Breast epithelium (tissue), 4 donors: ENCODE data around the gene FAM163B. TPM values are rescaled to one million over a fixed set of nuclear protein-coding genes. Genes with fewer than 3 reads are reported as not detected.

Source experiments
- DNase-seq, 2 donors: peaks; one replicate each; pipeline ENCODE4 v3.0.0-alpha.2; 2019; ENCODE audit warnings: low spot score in 2 of 2
- H3K27ac ChIP-seq, 2 donors: fragments of 200-600 bp; sonication (generic) in 1 of 2; one replicate each; pipeline ENCODE4 v1.5.1; 2016 to 2019; ENCODE audit warnings: mild to moderate bottlenecking in 1 of 2
- H3K27me3 ChIP-seq, 2 donors: fragments of 200-600 bp; sonication (generic) in 1 of 2; one replicate each; pipeline versions ENCODE4 v1.5.1 to v1.6.0; 2017 to 2019; ENCODE audit warnings: control low read depth in 1 of 2, mild to moderate bottlenecking in 1 of 2
- H3K36me3 ChIP-seq: fragments of 200-600 bp; one replicate; pipeline ENCODE4 v1.5.1; 2019
- H3K4me1 ChIP-seq, 2 donors: fragments of 200-600 bp; sonication (generic); one replicate each; pipeline ENCODE4 v1.5.1; 2016 to 2019; ENCODE audit warnings: control low read depth in 1 of 2
- H3K4me3 ChIP-seq, 3 donors: fragments of 200-600 bp; sonication (generic); 1 replicate in 2 of 3; 2 replicates in 1 of 3; pipeline ENCODE4 v1.5.1; 2016 to 2019; ENCODE audit warnings: mild to moderate bottlenecking in 3 of 3, moderate library complexity in 2 of 3
- H3K9me3 ChIP-seq, 2 donors: fragments of 200-600 bp; sonication (generic) in 1 of 2; one replicate each; pipeline ENCODE4 v1.5.1; 2016 to 2019; ENCODE audit warnings: control low read depth in 1 of 2
- CTCF ChIP-seq, 3 donors: fragments of 450-650 bp; IDR thresholded peaks; one replicate each; pipeline ENCODE4 v1.5.1; 2016 to 2017; ENCODE audit warnings: antibody characterized with exemption in 3 of 3, mild to moderate bottlenecking in 3 of 3, moderate library complexity in 3 of 3
- POLR2A ChIP-seq: fragments of 450-650 bp; IDR thresholded peaks from one replicate; pipeline ENCODE4 v1.6.1; 2016; ENCODE audit warnings: antibody characterized with exemption, mild to moderate bottlenecking, moderate library complexity
- POLR2AphosphoS5 ChIP-seq, 3 donors: sonication (generic); formaldehyde crosslinking; IDR thresholded peaks; one replicate each; pipeline ENCODE4 v1.6.1; 2017; ENCODE audit warnings: antibody characterized with exemption in 3 of 3
- intact Hi-C: fragments of 100-400 bp; cut with DNase I; formaldehyde crosslinking; loops from one replicate; pipeline ENCODE4 v1.15.1; 2023; ENCODE audit warnings: low total_unique reads
- total RNA-seq, 3 donors: library from RNA; depleted of rRNA; stranded (reverse); fragments of >200 nt; gene quantifications; one replicate each; pipeline ENCODE4 v1.1.0, GENCODE V29; 2016

FAM163B gene
- total RNA-seq, 3 donors from 2014 or later: not detected

GRCh38 chr9:133529457-133529856 lies 79.7 kb downstream of the FAM163B start:
- H3K4me3 ChIP-seq: no peak overlapping the region
- peaks cover under 1 to 6% of the 10 kb centered on the region in 2 donors for H3K4me1 ChIP-seq

GRCh38 chr9:133528876-133529241 lies 80.3 kb downstream of the FAM163B start:
- Histone ChIP-seq H3K36me3 (no peaks in the 10 kb centered on the region), H3K27me3 (peaks cover 0 to 44% of the 10 kb centered on the region in 2 donors), H3K9me3 (no peaks in the 10 kb centered on the region), H3K4me1 (peaks cover 0 to 5% of the 10 kb centered on the region in 2 donors), H3K4me3 (no peak overlapping the region), H3K27ac (no peak overlapping the region)
- TF ChIP-seq CTCF (IDR thresholded peaks at IDR 0.05) (no peak), POLR2AphosphoS5 (IDR thresholded peaks at IDR 0.05) (no peak), POLR2A (no peak)
- no peak for DNase-seq
- intact Hi-C loops: no loop called here

More at GRCh38 chr9:133529457-133529856, 79.7 kb downstream of the FAM163B start:
- H3K9me3 ChIP-seq: no peaks in the 10 kb centered on the region
- no peak overlapping the region for H3K27ac ChIP-seq
- no peaks in the 10 kb centered on the region for H3K36me3 ChIP-seq
- intact Hi-C loops: no loop called here
- TF ChIP-seq POLR2AphosphoS5 (IDR thresholded peaks at IDR 0.05) (no peak), POLR2A (no peak), CTCF (IDR thresholded peaks at IDR 0.05) (no peak)
- peaks cover 0 to 49% of the 10 kb centered on the region in 2 donors for H3K27me3 ChIP-seq
- no peak for DNase-seq

GRCh38 chr9:133528001-133528875 lies 81.0 kb downstream of the FAM163B start:
- intact Hi-C loops: no loop called here
- Histone ChIP-seq H3K27me3 (peaks cover 0 to 42% of the 10 kb centered on the region in 2 donors), H3K9me3 (no peaks in the 10 kb centered on the region), H3K4me1 (peaks cover 0 to 5% of the 10 kb centered on the region in 2 donors), H3K36me3 (no peaks in the 10 kb centered on the region), H3K27ac (no peak overlapping the region), H3K4me3 (peak overlapping the region in 1 of 3 donors; percentile 36)
- TF ChIP-seq POLR2A (no peak), POLR2AphosphoS5 (IDR thresholded peaks at IDR 0.05) (no peak), CTCF (IDR thresholded peaks at IDR 0.05) (no peak)
- no peak for DNase-seq

GRCh38 chr9:133527444-133527920 lies 81.7 kb downstream of the FAM163B start:
- H3K4me3 ChIP-seq: peak overlapping the region in 1 of 3 donors; percentile 36
- intact Hi-C loops: no loop called here
- no peaks in the 10 kb centered on the region for H3K36me3 ChIP-seq
- H3K27me3 ChIP-seq: peaks cover 0 to 42% of the 10 kb centered on the region in 2 donors
- H3K9me3 ChIP-seq: no peaks in the 10 kb centered on the region
- TF ChIP-seq POLR2AphosphoS5 (IDR thresholded peaks at IDR 0.05): no peak
- TF ChIP-seq CTCF (IDR thresholded peaks at IDR 0.05): no peak
- no peak for TF ChIP-seq POLR2A
- peaks cover 0 to 5% of the 10 kb centered on the region in 2 donors for H3K4me1 ChIP-seq
- DNase-seq: no peak
- H3K27ac ChIP-seq: no peak overlapping the region

Other genes starting within 250 kb of the FAM163B start
- gene SURF4, start 233.3 kb downstream of the FAM163B start, total RNA-seq: 100 to 1,000 TPM; 109 to 164 (median 133) TPM
- gene STKLD1, start 233.0 kb downstream of the FAM163B start, total RNA-seq: 1 to 10 TPM in 1 of 3 donors, under 1 TPM in 2; 0.59 to 3.9 (median 0.96) TPM
- gene REXO4, start 191.4 kb downstream of the FAM163B start, total RNA-seq: 10 to 100 TPM; 14.2 to 20.5 (median 18.7) TPM
- 1 to 10 TPM in 1 of 3 donors, under 1 TPM in 2; 0.88 to 2.9 (median 0.96) TPM for gene ADAMTS13, start 187.0 kb downstream of the FAM163B start, total RNA-seq
- gene CACFD1, start 149.4 kb downstream of the FAM163B start, total RNA-seq: 10 to 100 TPM in 2 of 3 donors, 1 to 10 TPM in 1; 5.0 to 19.5 (median 13.4) TPM
- 1 to 10 TPM; 1.8 to 2.0 (median 1.8) TPM for gene SLC2A6, start 130.3 kb downstream of the FAM163B start, total RNA-seq
- not detected for gene MYMK, start 84.4 kb downstream of the FAM163B start, total RNA-seq
- gene ADAMTSL2, start 74.7 kb downstream of the FAM163B start, total RNA-seq: under 1 TPM; 0.33 to 0.80 (median 0.44) TPM
- not detected for gene DBH, start 27.0 kb upstream of the FAM163B start, total RNA-seq
- 1 to 10 TPM in 2 of 3 donors, under 1 TPM in 1; 0.16 to 2.0 (median 1.0) TPM for gene SARDH, start 129.0 kb upstream of the FAM163B start, total RNA-seq